ENCODE data around the gene PYGM.

Gene PYGM

GRCh38 chr11:64735725-64736259, 24.0 kb downstream of the PYGM start:
- FAIRE-seq = no peak

GRCh38 chr11:64734811-64735724, 24.7 kb downstream of the PYGM start:
- FAIRE-seq = no peak
- no peak for DNase-seq (ENCODE audit: low spot score)

More at GRCh38 chr11:64735725-64736259, 24.0 kb downstream of the PYGM start:
- DNase-seq (ENCODE audit: low spot score) = no peak

GRCh38 chr11:64731601-64732000, 28.2 kb downstream of the PYGM start:
- DNase-seq (ENCODE audit: low spot score) = no peak

GRCh38 chr11:64729851-64730382, 29.9 kb downstream of the PYGM start:
- DNase-seq (ENCODE audit: low spot score) = no peak

More at GRCh38 chr11:64731601-64732000, 28.2 kb downstream of the PYGM start:
- FAIRE-seq = no peak

GRCh38 chr11:64728757-64729365, 30.9 kb downstream of the PYGM start:
- FAIRE-seq (no peak), DNase-seq (ENCODE audit: low spot score) (no peak)

More at GRCh38 chr11:64729851-64730382, 29.9 kb downstream of the PYGM start:
- FAIRE-seq = no peak

GRCh38 chr11:64726867-64727530, 32.8 kb downstream of the PYGM start:
- DNase-seq (ENCODE audit: low spot score) (no peak), FAIRE-seq (no peak)

GRCh38 chr11:64726211-64726641, 33.5 kb downstream of the PYGM start:
- no peak for DNase-seq (ENCODE audit: low spot score)
- FAIRE-seq = no peak

- DNase-seq (ENCODE audit: low spot score) (no peak), FAIRE-seq (no peak)
These were observed 34.8 kb downstream of the PYGM start for GRCh38 chr11:64724863-64725532.

GRCh38 chr11:64723907-64724862, 35.6 kb downstream of the PYGM start:
- FAIRE-seq = no peak

GRCh38 chr11:64723117-64723906, 36.5 kb downstream of the PYGM start, which contains the start of gene NRXN2:
TSS of gene NRXN2 (minus strand) at chr11:64723197. CDS start at chr11:64713699, 9,498 bp downstream.
- DNase-seq (ENCODE audit: low spot score) (peak; percentile 44), FAIRE-seq (no peak)

More at GRCh38 chr11:64723907-64724862, 35.6 kb downstream of the PYGM start:
- DNase-seq (ENCODE audit: low spot score) = no peak

- DNase-seq (ENCODE audit: low spot score) (no peak), FAIRE-seq (no peak)
These were observed 37.4 kb downstream of the PYGM start for GRCh38 chr11:64722141-64723065.

- FAIRE-seq (no peak), DNase-seq (ENCODE audit: low spot score) (no peak)
These were observed 38.4 kb downstream of the PYGM start for GRCh38 chr11:64721359-64721699.

GRCh38 chr11:64720640-64721358, 39.0 kb downstream of the PYGM start:
- FAIRE-seq (no peak), DNase-seq (ENCODE audit: low spot score) (no peak)

GRCh38 chr11:64720167-64720566, 39.6 kb downstream of the PYGM start:
- DNase-seq (ENCODE audit: low spot score) (no peak), FAIRE-seq (no peak)

GRCh38 chr11:64719406-64719805, 40.4 kb downstream of the PYGM start:
- DNase-seq (ENCODE audit: low spot score) (no peak), FAIRE-seq (no peak)

- DNase-seq (ENCODE audit: low spot score) = no peak
- FAIRE-seq = no peak
These were observed 41.0 kb downstream of the PYGM start for GRCh38 chr11:64718780-64719124.

- FAIRE-seq (no peak), DNase-seq (ENCODE audit: low spot score) (no peak)
These were observed 41.5 kb downstream of the PYGM start for GRCh38 chr11:64718084-64718779.

Data from RCC 7860 (cell line).